Measurements from ENCODE around the gene NFS1.

GRCh38 chr20:35731862-35732643, 32.9 kb upstream of the NFS1 start:
- TF ChIP-seq, protein P1, sequence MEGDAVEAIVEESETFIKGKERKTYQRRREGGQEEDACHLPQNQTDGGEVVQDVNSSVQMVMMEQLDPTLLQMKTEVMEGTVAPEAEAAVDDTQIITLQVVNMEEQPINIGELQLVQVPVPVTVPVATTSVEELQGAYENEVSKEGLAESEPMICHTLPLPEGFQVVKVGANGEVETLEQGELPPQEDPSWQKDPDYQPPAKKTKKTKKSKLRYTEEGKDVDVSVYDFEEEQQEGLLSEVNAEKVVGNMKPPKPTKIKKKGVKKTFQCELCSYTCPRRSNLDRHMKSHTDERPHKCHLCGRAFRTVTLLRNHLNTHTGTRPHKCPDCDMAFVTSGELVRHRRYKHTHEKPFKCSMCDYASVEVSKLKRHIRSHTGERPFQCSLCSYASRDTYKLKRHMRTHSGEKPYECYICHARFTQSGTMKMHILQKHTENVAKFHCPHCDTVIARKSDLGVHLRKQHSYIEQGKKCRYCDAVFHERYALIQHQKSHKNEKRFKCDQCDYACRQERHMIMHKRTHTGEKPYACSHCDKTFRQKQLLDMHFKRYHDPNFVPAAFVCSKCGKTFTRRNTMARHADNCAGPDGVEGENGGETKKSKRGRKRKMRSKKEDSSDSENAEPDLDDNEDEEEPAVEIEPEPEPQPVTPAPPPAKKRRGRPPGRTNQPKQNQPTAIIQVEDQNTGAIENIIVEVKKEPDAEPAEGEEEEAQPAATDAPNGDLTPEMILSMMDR (IDR thresholded peaks at IDR 0.05): no peak
- no peak for TF ChIP-seq POLR2A (IDR thresholded peaks at IDR 0.05)
- no peak for TF ChIP-seq POLR2AphosphoS5 (IDR thresholded peaks at IDR 0.05)
- no peak for TF ChIP-seq EP300 (IDR thresholded peaks at IDR 0.05)
